ENCODE data around the gene MYO3B.
"Not testable (repeated sequence)": the region's sequence is repeated elsewhere in the genome, so short reads cannot be mapped to it uniquely, and the experiment has no call there.

MYO3B gene

GRCh38 chr2:170260188-170260587 is 82.2 kb downstream of the MYO3B start:
- Histone ChIP-seq H3K27ac (no peak overlapping the region), H3K9me3 (ENCODE audit: severe bottlenecking) (peaks cover 2% of the 10 kb centered on the region), H3K4me3 (ENCODE audit: low read depth, low read length) (no peak overlapping the region), H3K27me3 (ENCODE audit: insufficient read depth, low read depth, severe bottlenecking) (no peaks in the 10 kb centered on the region), H3K36me3 (no peaks in the 10 kb centered on the region)
- TF ChIP-seq CTCF (IDR thresholded peaks at IDR 0.05; ENCODE audit: low read depth, low read length): no peak
- DNase-seq: no peak

- no peak overlapping the region for H3K4me3 ChIP-seq (ENCODE audit: low read depth, low read length)
- H3K27ac ChIP-seq: no peak overlapping the region
- H3K27me3 ChIP-seq (ENCODE audit: insufficient read depth, low read depth, severe bottlenecking): no peaks in the 10 kb centered on the region
- TF ChIP-seq CTCF (IDR thresholded peaks at IDR 0.05; ENCODE audit: low read depth, low read length): no peak
- DNase-seq: no peak
- H3K36me3 ChIP-seq: no peaks in the 10 kb centered on the region
- peaks cover 2% of the 10 kb centered on the region for H3K9me3 ChIP-seq (ENCODE audit: severe bottlenecking)
Measured at GRCh38 chr2:170261566-170261965, 83.6 kb downstream of the MYO3B start.

DNA sequence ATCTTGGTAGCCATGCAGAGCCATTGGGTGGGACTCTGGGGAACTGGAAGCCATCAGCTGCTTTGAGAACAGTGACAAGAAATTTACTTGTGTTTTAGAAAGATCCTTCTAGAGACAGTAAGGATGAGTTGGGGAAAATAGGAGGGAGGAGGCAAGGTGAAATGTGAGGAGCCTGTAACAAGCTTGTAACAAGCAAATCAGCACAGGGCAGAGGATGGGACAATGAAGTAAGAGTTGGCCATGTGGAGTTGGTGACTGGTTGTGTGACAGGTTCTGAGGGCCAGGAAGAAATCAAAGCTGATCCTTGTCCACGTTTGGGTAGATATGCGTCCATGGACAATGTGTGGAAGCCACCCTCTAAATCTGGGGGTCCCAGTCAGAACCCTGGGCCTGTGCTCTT is 84.4 kb downstream of the MYO3B start:
- H3K4me3 ChIP-seq (ENCODE audit: low read depth, low read length): no peak overlapping the region
- H3K27ac ChIP-seq: no peak overlapping the region
- H3K27me3 ChIP-seq (ENCODE audit: insufficient read depth, low read depth, severe bottlenecking): no peaks in the 10 kb centered on the region
- TF ChIP-seq CTCF (IDR thresholded peaks at IDR 0.05; ENCODE audit: low read depth, low read length): no peak
- no peak for DNase-seq
- no peaks in the 10 kb centered on the region for H3K36me3 ChIP-seq
- H3K9me3 ChIP-seq (ENCODE audit: severe bottlenecking): peaks cover 2% of the 10 kb centered on the region

DNA sequence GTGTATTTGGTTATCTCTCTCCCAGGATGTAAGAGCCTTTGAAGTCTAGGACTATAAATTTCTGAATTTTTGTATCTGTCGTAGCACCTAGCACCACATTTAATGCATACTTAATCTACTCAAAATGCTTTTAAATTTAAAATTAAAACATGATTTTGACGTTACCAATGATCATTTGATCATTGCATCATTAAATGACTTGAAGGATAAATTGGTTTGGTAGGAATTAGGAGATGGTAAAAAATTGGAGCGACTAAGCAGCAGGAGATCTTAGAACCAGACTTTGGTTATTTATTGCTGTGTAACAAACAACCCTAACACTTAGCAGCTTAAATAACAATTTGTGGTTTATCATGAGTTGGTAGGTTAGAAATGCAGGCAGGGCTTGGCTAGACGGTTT is 84.9 kb downstream of the MYO3B start:
- peaks cover 2% of the 10 kb centered on the region for H3K9me3 ChIP-seq (ENCODE audit: severe bottlenecking)
- H3K4me3 ChIP-seq (ENCODE audit: low read depth, low read length): no peak overlapping the region
- H3K27ac ChIP-seq: no peak overlapping the region
- H3K36me3 ChIP-seq: no peaks in the 10 kb centered on the region
- DNase-seq: no peak
- no peak for TF ChIP-seq CTCF (IDR thresholded peaks at IDR 0.05; ENCODE audit: low read depth, low read length)
- H3K27me3 ChIP-seq (ENCODE audit: insufficient read depth, low read depth, severe bottlenecking): no peaks in the 10 kb centered on the region

- H3K4me3 ChIP-seq (ENCODE audit: low read depth, low read length); H3K27ac ChIP-seq; H3K36me3 ChIP-seq; H3K9me3 ChIP-seq (ENCODE audit: severe bottlenecking); H3K27me3 ChIP-seq (ENCODE audit: insufficient read depth, low read depth, severe bottlenecking); DNase-seq: not testable (repeated sequence)
Measured at GRCh38 chr2:170263728-170264521, 86.0 kb downstream of the MYO3B start.

- no peaks in the 10 kb centered on the region for H3K27me3 ChIP-seq (ENCODE audit: insufficient read depth, low read depth, severe bottlenecking)
- peaks cover 2% of the 10 kb centered on the region for H3K9me3 ChIP-seq (ENCODE audit: severe bottlenecking)
- no peak for TF ChIP-seq CTCF (IDR thresholded peaks at IDR 0.05; ENCODE audit: low read depth, low read length)
- no peak overlapping the region for H3K27ac ChIP-seq
- no peak for DNase-seq
- no peaks in the 10 kb centered on the region for H3K36me3 ChIP-seq
- H3K4me3 ChIP-seq (ENCODE audit: low read depth, low read length): no peak overlapping the region
Measured at GRCh38 chr2:170264522-170264860, 86.5 kb downstream of the MYO3B start.
